ENCODE measurements around the gene SH3RF1. TPM values are rescaled to one million over a fixed set of nuclear protein-coding genes. Genes with fewer than 3 reads are reported as not detected.

The SH3RF1 gene
- total RNA-seq, 1 experiment from 2014 or later, result 15.3 TPM

DNA sequence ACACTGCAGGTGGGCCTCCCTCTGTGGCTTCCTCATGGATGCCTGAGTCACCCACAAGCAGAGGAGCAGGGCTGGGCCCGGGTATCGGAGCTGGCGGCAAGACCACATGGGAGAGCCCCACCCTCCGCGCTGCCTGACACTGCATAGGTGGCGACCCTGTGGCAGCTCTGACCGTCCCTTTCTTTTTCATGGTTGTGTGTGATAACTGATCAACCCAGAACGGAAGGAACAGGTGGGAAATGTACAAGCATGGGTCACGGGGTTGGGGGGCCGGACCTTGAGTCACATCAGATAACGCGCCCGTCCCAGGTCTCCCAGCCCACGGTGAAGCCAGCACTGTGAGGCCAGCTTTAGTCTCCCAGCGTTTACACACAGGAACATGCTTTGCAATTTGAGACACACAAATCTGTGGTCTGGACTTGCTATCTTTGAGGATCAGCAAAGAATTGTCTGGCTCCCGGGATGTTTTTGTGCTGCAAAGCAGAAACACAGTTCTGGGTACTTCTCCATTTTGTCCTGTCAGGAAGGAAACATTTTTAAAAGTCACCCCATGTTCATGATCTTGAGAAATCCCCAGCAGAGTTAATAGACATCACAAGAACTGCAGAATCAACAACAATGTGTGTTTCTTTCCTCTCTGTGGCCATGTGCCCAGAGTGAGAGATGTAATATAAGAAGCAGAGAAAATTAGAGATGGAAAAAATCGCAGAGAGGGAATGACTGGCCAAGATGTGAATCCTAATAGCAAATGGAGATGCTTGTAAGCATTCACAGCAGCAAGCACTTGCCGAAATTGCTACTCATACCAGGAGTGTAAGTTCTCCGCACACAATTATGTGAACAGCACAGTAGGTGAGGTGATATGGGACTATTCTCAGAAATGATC, 190.6 kb downstream of the SH3RF1 start:
- H2AK5ac ChIP-seq (ENCODE audit: insufficient read length, low read length), result no peak overlapping the region
- no peak overlapping the region for H2BK20ac ChIP-seq (ENCODE audit: low read depth, low read length, poor library complexity, severe bottlenecking)
- no peak overlapping the region for H4K5ac ChIP-seq (ENCODE audit: insufficient read length, low read depth, low read length)
- no peaks in the 10 kb centered on the region for H3K9me3 ChIP-seq (ENCODE audit: control insufficient read depth, low read depth, low read length)
- no peaks in the 10 kb centered on the region for H3K4me1 ChIP-seq (ENCODE audit: insufficient read depth, low read length)
- no peak overlapping the region for H4K8ac ChIP-seq (replicated peaks; ENCODE audit: insufficient read length, low read depth, low read length)
- H3K4ac ChIP-seq (ENCODE audit: low read depth, low read length), result no peak overlapping the region
- no peaks in the 10 kb centered on the region for H3K79me1 ChIP-seq (ENCODE audit: insufficient read depth, low read depth, low read length, poor library complexity, severe bottlenecking)
- H2AFZ ChIP-seq (ENCODE audit: low read length), result no peak overlapping the region
- no CpG with 5 or more reads among the region's 19 CpGs for WGBS (ENCODE audit: extremely low coverage, insufficient read length, low lambda C conversion rate)
- H2BK12ac ChIP-seq (ENCODE audit: insufficient read length, low read depth, low read length), result no peak overlapping the region
- H3K23me2 ChIP-seq (ENCODE audit: insufficient read length, low read depth, low read length, poor library complexity, severe bottlenecking), result no peaks in the 10 kb centered on the region
- H3K79me2 ChIP-seq (ENCODE audit: insufficient read depth, low read length), result no peaks in the 10 kb centered on the region
- H3K9ac ChIP-seq (ENCODE audit: extremely low read depth, insufficient read length, low read length), result no peak overlapping the region
- Mint-ChIP-seq H3K4me1 (no peaks in the 10 kb centered on the region), H3K27me3 (ENCODE audit: low read depth) (no peaks in the 10 kb centered on the region), H3K9me3 (no peaks in the 10 kb centered on the region), H3K27ac (no peak overlapping the region), H3K36me3 (ENCODE audit: insufficient read depth in 1 of 3, low read depth in 3 of 3) (no peaks in the 10 kb centered on the region; a peak in 1 of 7 replicates), H3K4me3 (no peak overlapping the region)
- no peak overlapping the region for H2BK5ac ChIP-seq (ENCODE audit: insufficient read length, low read length)
- no peak overlapping the region for H3K23ac ChIP-seq (ENCODE audit: insufficient read length, low read depth, low read length)
- H3K14ac ChIP-seq (ENCODE audit: insufficient read depth, low read length), result no peak overlapping the region
- no peak overlapping the region for H2BK15ac ChIP-seq (ENCODE audit: low read depth, low read length)
- no peak for DNase-seq
- no peak overlapping the region for H3K18ac ChIP-seq (ENCODE audit: insufficient read length, low read depth, low read length)
- no peaks in the 10 kb centered on the region for H4K20me1 ChIP-seq (ENCODE audit: control insufficient read depth, insufficient read depth, insufficient read length)
- H3T11ph ChIP-seq (ENCODE audit: low read length), result no peak overlapping the region
- H3K56ac ChIP-seq (ENCODE audit: insufficient read length, low read depth, low read length), result no peak overlapping the region
- no peak overlapping the region for H2BK120ac ChIP-seq (ENCODE audit: low read depth, low read length, poor library complexity, severe bottlenecking)
- TF ChIP-seq, protein P1, sequence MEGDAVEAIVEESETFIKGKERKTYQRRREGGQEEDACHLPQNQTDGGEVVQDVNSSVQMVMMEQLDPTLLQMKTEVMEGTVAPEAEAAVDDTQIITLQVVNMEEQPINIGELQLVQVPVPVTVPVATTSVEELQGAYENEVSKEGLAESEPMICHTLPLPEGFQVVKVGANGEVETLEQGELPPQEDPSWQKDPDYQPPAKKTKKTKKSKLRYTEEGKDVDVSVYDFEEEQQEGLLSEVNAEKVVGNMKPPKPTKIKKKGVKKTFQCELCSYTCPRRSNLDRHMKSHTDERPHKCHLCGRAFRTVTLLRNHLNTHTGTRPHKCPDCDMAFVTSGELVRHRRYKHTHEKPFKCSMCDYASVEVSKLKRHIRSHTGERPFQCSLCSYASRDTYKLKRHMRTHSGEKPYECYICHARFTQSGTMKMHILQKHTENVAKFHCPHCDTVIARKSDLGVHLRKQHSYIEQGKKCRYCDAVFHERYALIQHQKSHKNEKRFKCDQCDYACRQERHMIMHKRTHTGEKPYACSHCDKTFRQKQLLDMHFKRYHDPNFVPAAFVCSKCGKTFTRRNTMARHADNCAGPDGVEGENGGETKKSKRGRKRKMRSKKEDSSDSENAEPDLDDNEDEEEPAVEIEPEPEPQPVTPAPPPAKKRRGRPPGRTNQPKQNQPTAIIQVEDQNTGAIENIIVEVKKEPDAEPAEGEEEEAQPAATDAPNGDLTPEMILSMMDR (conservative IDR thresholded peaks at IDR 0.05), result no peak
- no peak overlapping the region for H4K91ac ChIP-seq (ENCODE audit: insufficient read length, low read depth, low read length)
- H3K27me3 ChIP-seq (ENCODE audit: insufficient read depth, low read length), result no peaks in the 10 kb centered on the region
- no peak overlapping the region for H3K4me2 ChIP-seq (ENCODE audit: insufficient read depth, insufficient read length, low read length)
- no peak overlapping the region for H3K27ac ChIP-seq (ENCODE audit: insufficient read length, low read depth, low read length)

Data from H9 (cell line).